Coronary artery (tissue), 2 donors: ENCODE data around the gene RHOJ.

Source experiments
- DNase-seq: peaks from one replicate; pipeline ENCODE4 v3.0.0-alpha.2; 2017; ENCODE audit warnings: low spot score
- H3K27ac ChIP-seq, 2 donors: fragments of 200-600 bp; sonication (generic); one replicate each; pipeline ENCODE4 v1.5.1; 2016 to 2019
- H3K4me3 ChIP-seq: fragments of 200-600 bp; sonication (generic); 2 replicates; pipeline ENCODE4 v1.5.1; 2016; ENCODE audit warnings: mild to moderate bottlenecking, moderate library complexity
- TF ChIP-seq, protein P1 (sequence below): fragments of 200-600 bp; sonication (generic); IDR thresholded peaks from one replicate; pipeline ENCODE4 v1.5.1; 2019; ENCODE audit warnings: antibody characterized with exemption

Gene RHOJ

DNA sequence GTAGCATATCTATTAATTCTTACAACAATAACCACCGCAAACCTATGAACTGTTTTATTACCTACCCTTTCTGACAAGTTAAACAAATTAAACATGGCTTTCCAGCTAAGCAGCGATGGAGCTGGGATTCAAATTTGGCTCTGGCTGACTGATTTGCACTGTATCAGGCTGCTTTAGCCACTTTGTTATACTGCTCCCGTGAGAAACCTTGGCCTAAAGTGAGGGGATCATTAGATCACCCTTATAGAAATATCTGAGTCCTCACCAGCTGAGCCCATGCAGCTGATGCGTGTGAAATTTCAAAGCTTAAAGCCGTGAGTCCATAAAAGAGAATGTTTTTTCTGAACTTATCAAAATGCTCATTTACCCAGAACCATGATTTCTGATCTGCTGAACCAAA is 122.6 kb downstream of the RHOJ start:
- DNase-seq: no peak
- TF ChIP-seq, protein P1, sequence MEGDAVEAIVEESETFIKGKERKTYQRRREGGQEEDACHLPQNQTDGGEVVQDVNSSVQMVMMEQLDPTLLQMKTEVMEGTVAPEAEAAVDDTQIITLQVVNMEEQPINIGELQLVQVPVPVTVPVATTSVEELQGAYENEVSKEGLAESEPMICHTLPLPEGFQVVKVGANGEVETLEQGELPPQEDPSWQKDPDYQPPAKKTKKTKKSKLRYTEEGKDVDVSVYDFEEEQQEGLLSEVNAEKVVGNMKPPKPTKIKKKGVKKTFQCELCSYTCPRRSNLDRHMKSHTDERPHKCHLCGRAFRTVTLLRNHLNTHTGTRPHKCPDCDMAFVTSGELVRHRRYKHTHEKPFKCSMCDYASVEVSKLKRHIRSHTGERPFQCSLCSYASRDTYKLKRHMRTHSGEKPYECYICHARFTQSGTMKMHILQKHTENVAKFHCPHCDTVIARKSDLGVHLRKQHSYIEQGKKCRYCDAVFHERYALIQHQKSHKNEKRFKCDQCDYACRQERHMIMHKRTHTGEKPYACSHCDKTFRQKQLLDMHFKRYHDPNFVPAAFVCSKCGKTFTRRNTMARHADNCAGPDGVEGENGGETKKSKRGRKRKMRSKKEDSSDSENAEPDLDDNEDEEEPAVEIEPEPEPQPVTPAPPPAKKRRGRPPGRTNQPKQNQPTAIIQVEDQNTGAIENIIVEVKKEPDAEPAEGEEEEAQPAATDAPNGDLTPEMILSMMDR: no peak
- Histone ChIP-seq H3K4me3 (no peak overlapping the region), H3K27ac (no peak overlapping the region)

DNA sequence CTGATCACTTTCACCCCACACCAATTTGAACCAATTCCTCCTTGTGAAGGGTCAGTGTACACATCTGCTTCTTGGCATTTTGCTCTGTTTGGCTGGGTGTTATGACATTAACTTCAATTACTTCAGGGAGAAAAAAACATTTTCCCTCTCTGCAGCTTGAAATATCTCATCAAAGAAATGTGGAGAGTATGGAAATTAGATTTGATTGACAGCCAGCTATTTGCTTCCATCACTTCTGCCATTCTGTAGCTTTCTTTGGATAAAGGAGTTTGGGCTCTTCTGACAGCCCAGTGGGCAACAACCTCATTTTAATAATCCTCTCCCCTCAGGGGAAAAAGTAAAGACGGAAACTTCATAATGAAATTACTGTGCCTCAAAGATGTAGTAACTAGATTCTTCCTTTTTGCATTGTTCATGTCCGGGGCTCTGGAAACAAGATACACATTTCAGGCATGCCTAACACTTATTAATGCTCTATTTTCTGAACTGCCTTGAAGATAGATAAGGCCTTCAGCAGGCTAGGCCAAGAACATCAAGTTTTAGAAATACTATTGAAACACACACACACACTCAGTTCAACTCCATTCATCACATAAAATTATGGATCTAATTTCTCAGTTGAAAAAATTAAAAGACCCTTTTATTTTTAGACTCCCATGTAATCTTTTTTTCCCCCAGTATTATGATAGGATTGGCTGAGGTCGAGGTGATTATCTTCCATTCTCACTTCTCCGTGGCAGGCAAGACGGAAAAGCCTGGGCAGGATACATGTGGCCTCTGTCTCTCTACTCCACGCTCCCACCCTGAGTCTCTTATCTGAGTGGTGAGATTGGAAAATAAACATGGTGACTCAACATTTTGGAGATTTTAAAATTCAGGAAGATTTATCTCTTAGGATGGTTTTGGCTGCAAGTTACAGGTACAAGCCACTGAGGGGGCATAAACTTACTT is 124.8 kb downstream of the RHOJ start:
- no peak overlapping the region for H3K4me3 ChIP-seq
- TF ChIP-seq, protein P1: no peak
- DNase-seq: no peak
- no peak overlapping the region for H3K27ac ChIP-seq

GRCh38 chr14:63342371-63342770 is 138.1 kb downstream of the RHOJ start:
- Histone ChIP-seq H3K4me3 (no peak overlapping the region), H3K27ac (no peak overlapping the region)
- TF ChIP-seq, protein P1: no peak
- no peak for DNase-seq
